ENCODE data around the gene AFF3.

AFF3 gene

GRCh38 chr2:99640635-99641151, 501.7 kb downstream of the AFF3 start:
- no peak for DNase-seq (ENCODE audit: low read depth, low spot score)

DNA sequence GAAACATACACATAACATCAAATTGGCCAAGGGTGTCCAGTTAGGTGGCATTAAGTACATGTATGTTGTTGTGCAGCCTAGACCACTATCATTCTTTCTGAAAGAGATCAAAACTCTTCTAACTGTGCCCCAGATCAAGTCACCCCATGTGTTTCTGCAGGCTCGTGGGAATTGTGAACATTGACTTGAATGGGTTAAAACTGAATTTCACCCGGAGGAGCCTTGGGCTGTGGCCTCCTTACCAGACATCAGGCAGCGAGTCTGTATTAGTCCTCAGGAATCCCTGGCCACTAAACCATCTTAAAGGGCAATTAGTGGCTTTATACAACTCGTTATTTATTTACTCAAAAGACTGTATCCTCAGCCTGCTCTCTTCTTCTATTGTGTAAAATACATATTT, 503.6 kb downstream of the AFF3 start:
- DNase-seq (ENCODE audit: low read depth, low spot score): no peak

DNA sequence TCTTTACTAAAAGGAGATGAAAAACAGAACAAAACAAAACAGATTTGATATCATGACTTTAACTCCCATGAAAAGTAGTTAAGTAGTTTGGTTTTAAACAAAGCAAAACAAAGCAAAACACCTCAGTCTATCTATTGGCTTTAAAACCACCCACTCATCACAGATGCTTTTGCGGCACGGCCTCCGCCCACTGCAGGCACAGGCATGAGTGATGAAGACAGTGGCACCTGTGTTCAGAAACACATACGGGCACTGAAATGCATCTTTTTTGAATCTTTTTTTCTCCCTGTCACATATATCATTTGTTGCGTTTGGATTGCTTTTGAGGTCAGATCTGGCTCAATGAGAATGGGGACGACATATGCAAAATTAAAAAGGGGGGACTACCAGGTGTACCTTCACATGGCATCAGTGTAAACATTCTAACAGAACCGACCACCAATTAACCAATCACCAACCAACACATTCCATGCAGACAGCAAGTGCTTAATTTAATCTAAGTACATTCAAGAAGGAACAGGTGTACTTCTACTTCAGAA, 505.2 kb downstream of the AFF3 start:
- DNase-seq (ENCODE audit: low read depth, low spot score): no peak

DNA sequence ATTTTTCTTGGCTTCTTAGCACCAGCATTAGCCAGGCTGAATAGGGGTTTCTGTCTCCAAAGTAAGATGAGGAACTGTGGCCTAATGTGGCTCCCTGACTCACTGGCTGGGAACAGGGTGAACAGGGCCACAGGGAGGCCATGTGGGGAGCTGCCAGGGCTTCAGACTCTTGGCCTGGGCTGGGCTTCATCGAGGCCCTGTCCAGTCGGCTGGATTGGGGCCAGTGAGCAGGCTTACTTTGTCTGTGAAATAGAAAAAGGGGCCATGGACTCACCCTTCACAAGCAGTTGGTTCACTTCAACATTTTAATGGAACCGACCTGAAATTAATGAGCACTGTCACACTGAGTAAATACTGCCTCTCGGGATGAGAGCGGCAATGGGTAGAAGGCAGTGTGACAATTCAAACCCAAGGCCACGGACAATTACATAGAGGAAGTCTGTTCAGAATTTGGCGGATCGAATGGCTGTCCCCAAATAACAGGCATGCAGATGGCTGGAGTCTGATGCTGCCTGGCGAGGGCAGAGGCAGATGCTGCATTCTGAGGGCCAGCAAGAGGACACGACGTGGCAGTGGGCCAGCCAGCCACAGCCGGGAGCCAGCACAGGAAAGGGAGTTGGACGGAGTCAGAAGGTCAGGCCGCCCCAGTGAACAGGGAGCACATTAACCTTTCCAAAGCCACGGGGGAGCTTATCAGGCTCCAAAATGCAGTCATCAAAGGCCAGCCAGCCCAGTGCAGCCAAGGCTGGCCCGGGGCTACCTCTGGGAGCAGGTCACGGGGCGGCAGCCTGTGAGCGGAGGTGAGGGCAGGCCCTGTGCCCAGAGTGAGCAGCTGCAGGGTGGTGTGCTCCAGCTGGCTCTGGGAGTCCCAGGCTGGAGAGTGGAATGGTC, 506.0 kb downstream of the AFF3 start:
- DNase-seq (ENCODE audit: low read depth, low spot score): no peak

GRCh38 chr2:99635710-99636109, 506.7 kb downstream of the AFF3 start:
- DNase-seq (ENCODE audit: low read depth, low spot score): no peak

DNA sequence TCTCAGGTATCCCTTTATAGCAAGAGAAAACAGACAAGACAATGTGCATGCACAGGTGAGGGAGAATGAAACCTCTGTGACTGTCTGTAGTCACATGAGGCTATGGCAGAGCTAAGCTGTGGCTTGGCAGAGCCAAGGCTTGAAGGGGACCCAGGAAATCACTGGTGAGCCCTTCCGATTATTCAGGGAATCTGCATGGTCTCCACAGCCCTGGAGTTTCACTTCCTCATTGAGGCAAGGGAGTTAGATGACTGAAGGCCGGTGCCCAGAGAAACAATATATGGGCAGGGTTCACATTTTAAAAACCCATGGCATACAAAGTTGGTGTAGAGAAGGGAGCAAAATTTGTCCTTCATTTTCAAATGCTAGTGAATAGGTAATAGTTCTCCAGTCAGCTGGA, 508.2 kb downstream of the AFF3 start:
- DNase-seq (ENCODE audit: low read depth, low spot score): no peak

DNA sequence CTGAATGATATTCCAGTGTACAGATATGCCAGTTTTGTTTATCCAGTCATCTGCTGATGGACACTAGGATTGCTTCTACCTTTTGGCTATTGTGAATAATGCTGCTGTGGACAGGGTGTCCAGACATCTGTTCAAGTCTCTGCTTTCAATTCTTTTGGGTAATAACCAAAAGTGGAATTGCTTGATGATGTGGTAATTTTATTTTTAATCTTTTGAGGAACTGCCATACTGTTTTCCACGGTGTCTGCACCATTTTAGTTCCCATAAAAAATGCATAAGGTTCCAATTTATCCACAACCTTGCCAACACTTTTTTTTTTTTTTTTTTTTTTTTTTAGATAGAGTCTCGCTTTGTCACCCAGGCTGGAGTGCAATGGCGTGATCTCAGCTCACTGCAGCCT, 510.7 kb downstream of the AFF3 start:
- DNase-seq (ENCODE audit: low read depth, low spot score): no peak

- DNase-seq (ENCODE audit: low read depth, low spot score): no peak
These were observed 513.1 kb downstream of the AFF3 start for GRCh38 chr2:99629320-99629719.

DNA sequence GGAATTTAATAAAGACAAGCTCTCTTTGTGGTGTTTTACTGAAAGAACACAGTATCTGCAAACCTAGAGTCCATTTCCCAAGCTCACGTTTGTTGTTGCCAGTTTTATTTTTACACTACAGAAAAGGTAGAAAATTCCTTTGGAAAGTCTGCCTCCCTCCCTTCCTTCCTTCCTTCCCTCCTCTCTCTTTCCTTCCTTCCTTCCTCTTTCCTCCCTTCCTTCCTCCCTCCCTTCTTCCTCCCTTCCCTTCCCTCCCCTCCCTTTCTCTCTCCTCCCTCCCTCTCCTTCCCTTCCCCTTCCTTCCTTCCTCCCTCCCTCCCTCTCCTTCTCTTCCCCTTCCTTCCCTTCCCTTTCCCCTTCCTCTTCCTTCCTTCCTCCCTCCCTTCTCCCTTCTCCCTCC, 516.2 kb downstream of the AFF3 start:
- no peak for DNase-seq (ENCODE audit: low read depth, low spot score)

- no peak for DNase-seq (ENCODE audit: low read depth, low spot score)
These were observed 517.7 kb downstream of the AFF3 start for GRCh38 chr2:99624677-99625076.

- no peak for DNase-seq (ENCODE audit: low read depth, low spot score)
These were observed 518.8 kb downstream of the AFF3 start for GRCh38 chr2:99623613-99624012.

GRCh38 chr2:99623035-99623434, 519.4 kb downstream of the AFF3 start:
- DNase-seq (ENCODE audit: low read depth, low spot score): no peak

DNA sequence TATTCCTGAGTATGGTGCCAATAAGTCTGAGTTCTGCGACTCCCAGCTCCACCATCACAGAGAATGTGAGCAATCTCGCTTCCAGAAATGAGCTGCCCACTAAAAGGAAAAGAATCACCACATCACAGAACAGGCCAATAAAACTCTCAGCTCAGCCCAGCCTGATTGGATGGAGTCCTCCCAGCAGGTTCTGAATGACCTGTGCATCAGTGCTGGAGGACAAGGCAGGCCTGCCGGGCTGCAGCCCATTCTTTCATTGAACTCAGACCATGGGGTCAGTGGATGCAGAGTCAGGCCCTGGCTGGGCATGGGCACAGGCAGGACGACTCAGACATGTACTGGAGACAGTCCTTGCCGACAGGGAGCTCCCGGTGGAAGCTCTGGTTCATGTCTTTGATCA, 519.9 kb downstream of the AFF3 start:
- DNase-seq (ENCODE audit: low read depth, low spot score): no peak

DNA sequence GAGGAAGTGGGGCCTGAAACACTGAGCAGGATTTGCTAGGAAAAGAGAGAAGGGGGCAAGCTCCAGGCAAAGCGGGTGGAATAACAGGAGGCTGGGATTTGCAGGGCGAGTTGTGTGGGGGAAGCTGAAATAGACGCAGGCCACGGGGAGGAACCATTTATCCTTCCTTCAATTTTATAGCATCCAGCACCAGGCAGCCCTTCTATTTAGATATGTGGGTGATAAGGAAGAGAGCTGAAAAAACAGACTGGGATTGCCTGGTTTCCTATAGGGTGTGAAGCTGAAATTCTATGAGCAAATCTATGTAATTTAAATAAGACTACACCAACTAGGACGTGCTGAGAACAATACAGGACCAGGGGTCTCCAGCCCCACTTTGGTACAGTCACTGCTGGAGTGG, 520.6 kb downstream of the AFF3 start:
- DNase-seq (ENCODE audit: low read depth, low spot score): no peak

DNA sequence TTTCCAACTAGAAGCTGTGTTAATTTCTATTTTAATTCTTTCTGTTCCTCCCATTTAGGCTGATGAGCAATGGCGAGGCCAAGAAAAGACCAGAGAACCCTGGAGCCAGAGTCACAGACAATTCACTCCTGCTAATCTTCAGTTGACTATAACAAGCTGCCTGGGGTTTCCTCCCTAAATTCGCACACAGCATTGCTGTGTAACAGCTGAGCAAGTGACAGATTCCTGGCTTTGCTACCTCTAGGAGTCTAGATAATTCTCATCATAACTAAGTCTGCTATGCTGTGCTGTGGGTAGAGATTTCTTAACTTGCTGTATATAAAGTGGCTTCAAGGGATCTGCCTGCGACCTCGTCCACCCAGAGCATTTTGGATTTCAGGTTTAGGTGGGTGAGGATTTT, 521.3 kb downstream of the AFF3 start:
- DNase-seq (ENCODE audit: low read depth, low spot score): no peak

DNA sequence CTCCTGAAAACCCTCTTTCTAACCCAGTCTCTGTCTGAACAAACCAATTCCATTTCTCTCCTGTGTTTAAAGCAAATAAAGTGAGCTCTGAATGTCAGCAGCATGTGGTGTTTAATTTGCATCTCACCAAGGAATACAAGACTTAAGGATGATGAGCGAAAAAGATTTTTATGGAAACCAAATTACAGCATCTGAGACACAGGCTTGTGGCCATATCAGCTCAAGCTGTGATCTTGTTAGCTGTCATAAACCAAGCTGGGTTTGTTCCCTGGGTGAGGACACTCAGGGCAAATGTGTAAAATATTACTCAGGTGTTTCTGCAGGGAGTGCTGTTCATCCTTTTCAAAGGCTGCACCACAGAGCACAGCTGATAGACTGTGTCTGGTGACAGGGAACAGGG, 523.2 kb downstream of the AFF3 start:
- no peak for DNase-seq (ENCODE audit: low read depth, low spot score)

DNA sequence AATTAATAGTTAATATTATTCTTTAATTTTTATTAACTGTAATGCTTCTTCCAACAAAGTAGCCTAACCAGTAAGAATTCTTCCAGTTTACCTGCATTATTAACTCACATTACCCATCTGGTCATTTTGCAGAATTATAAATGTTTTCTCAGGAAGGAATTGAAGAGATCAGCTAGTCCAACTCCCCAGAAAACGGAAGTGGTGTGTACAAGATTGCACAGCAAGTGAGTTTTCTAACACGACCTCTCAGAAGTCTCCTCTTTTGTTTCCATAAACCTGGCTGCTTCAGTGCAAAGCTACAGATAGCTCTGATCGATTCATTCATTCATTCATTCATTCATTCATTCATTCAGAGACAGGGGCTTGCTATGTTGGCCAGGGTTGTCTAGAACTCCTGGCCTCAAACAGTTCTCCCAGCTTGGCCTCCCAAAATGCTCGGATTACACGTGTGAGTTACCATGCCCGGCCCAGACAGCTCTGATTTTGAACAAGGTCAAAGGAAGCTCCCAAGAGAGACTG, 523.8 kb downstream of the AFF3 start:
- DNase-seq (ENCODE audit: low read depth, low spot score): no peak

DNA sequence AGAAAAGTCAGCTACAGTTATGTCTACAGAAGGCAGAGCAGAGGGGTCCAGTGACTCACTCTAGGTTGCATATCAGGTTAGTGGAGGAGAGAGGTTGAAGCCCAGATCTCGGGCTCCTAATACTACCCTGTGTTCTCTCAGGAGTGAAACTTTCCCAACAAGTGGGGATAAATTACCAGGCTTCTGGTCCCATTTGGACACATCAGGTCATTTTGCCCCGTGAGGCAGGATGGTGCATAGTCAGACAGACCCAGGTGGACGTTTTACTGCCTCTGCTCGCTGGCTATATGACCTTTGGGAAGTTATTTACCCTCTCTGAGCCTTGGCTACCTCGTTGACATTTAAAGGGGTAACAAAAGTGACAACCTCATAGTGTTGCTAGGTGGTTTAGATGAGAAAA, 524.6 kb downstream of the AFF3 start:
- no peak for DNase-seq (ENCODE audit: low read depth, low spot score)

- DNase-seq (ENCODE audit: low read depth, low spot score): no peak
These were observed 527.1 kb downstream of the AFF3 start for GRCh38 chr2:99615247-99615771.

DNA sequence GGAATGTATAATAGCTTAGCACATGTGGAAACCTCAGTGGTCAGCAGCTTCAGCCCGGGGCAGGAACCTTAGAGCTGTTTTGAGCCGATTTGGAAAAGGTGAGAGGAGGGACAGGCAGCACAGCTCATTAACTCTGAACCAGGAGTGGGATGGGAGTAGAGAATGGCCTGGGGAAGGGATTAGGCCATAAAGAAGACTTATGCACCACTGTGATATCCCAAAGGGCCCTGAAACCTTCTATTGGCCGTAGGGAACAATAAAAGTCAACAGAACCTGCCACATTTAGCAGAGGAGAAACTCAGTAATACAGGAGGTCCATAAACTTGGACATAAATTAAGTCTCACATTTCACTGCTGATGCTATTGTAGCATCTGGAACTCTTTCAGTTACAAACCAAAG, 528.4 kb downstream of the AFF3 start:
- DNase-seq (ENCODE audit: low read depth, low spot score): no peak

- DNase-seq (ENCODE audit: low read depth, low spot score): no peak
These were observed 530.6 kb downstream of the AFF3 start for GRCh38 chr2:99611786-99612185.

- DNase-seq (ENCODE audit: low read depth, low spot score): no peak
These were observed 531.4 kb downstream of the AFF3 start for GRCh38 chr2:99611034-99611433.

DNA sequence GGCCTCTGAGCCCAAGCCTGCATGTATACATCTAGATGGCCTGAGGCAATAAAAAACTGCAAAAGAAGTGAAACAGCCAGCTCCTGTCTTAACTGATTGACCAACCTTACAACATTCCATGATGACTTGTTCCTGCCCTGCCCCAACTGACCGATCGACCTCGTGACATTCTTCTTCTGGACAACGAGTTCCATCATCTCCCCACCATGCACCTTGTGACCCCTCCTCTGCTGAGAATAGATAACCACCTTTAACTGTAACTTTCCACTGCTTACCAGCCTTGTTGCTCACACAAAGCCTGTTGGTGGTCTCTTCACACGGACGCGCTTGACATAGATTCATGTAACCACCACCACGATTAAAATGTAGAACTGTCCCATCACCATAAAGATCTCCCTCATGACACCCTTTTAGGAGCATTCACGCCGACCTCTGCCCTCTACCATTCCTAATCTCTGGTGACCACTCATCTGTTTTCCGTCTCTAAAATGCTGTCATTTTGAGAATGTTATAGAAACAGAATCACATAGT, 532.5 kb downstream of the AFF3 start:
- DNase-seq (ENCODE audit: low read depth, low spot score): no peak

Measured in brain pericyte (primary cell).